Fibroblast of skin of left biceps (primary cell): Measurements from ENCODE around the gene EFNA1.

Source experiments
- DNase-seq, 2 experiments: peaks; one replicate each; pipeline ENCODE4 v3.0.0-alpha.2; 2013; ENCODE audit warnings: low read depth in 2 of 2

Gene EFNA1

GRCh38 chr1:155127105-155127966, at the start of gene EFNA1:
Gene EFNA1, plus strand, starts transcription at chr1:155127876. Its CDS starts 102 bp downstream, at chr1:155127978.
- no peak for DNase-seq

GRCh38 chr1:155078469-155079209, 49.0 kb upstream of the EFNA1 start, which contains the start of gene EFNA3:
Gene EFNA3, plus strand, starts transcription at chr1:155078837. Its CDS starts 105 bp downstream, at chr1:155078942.
- no peak for DNase-seq

GRCh38 chr1:155079210-155079486, 48.5 kb upstream of the EFNA1 start:
- DNase-seq: no peak

- DNase-seq: no peak
These were observed 48.0 kb upstream of the EFNA1 start for GRCh38 chr1:155079487-155080311.

GRCh38 chr1:155080312-155081228, 47.1 kb upstream of the EFNA1 start:
- DNase-seq: no peak

GRCh38 chr1:155081472-155082300, 46.0 kb upstream of the EFNA1 start:
- DNase-seq: no peak

GRCh38 chr1:155082301-155083051, 45.2 kb upstream of the EFNA1 start:
- no peak for DNase-seq

- DNase-seq: no peak
These were observed 44.6 kb upstream of the EFNA1 start for GRCh38 chr1:155083052-155083541.

- no peak for DNase-seq
These were observed 43.6 kb upstream of the EFNA1 start for GRCh38 chr1:155083865-155084721.

- DNase-seq: peak; percentile 82
These were observed 42.8 kb upstream of the EFNA1 start for GRCh38 chr1:155084722-155085503.

- DNase-seq: no peak
These were observed 42.1 kb upstream of the EFNA1 start for GRCh38 chr1:155085504-155086127.

- no peak for DNase-seq
These were observed 41.4 kb upstream of the EFNA1 start for GRCh38 chr1:155086128-155086741.

- no peak for DNase-seq
These were observed 40.7 kb upstream of the EFNA1 start for GRCh38 chr1:155086856-155087535.

GRCh38 chr1:155091071-155092051, 36.3 kb upstream of the EFNA1 start:
- no peak for DNase-seq

- no peak for DNase-seq
These were observed 35.5 kb upstream of the EFNA1 start for GRCh38 chr1:155092131-155092530.
